Breast epithelium (tissue), 3 donors: Measurements from ENCODE around the gene MMD.

ENCODE experiments used
- CTCF ChIP-seq, 3 donors: fragments of 450-650 bp; IDR thresholded peaks; one replicate each; pipeline ENCODE4 v1.5.1; 2016 to 2017; ENCODE audit warnings: antibody characterized with exemption in 3 of 3, mild to moderate bottlenecking in 3 of 3, moderate library complexity in 3 of 3
- POLR2A ChIP-seq: fragments of 450-650 bp; IDR thresholded peaks from one replicate; pipeline ENCODE4 v1.6.1; 2016; ENCODE audit warnings: antibody characterized with exemption, mild to moderate bottlenecking, moderate library complexity

GRCh38 chr17:55354010-55354409, 67.6 kb downstream of the MMD start:
- TF ChIP-seq CTCF (IDR thresholded peaks at IDR 0.05) = no peak
- no peak for TF ChIP-seq POLR2A
